DMS53 treated with DMSO at 0.1 percent for 48 hours (cell line): ENCODE measurements around the gene FARP1.

ENCODE experiments used
- DNase-seq: peaks from one replicate; lab custom pipeline; 2025; ENCODE audit not compliant: unreplicated experiment; lab: John Stamatoyannopoulos, UW

Gene FARP1

GRCh38 chr13:98301721-98302120, 158.8 kb downstream of the FARP1 start:
- no peak for DNase-seq

GRCh38 chr13:98303858-98304257, 161.0 kb downstream of the FARP1 start:
- no peak for DNase-seq

GRCh38 chr13:98305670-98306069, 162.8 kb downstream of the FARP1 start:
- no peak for DNase-seq

DNA sequence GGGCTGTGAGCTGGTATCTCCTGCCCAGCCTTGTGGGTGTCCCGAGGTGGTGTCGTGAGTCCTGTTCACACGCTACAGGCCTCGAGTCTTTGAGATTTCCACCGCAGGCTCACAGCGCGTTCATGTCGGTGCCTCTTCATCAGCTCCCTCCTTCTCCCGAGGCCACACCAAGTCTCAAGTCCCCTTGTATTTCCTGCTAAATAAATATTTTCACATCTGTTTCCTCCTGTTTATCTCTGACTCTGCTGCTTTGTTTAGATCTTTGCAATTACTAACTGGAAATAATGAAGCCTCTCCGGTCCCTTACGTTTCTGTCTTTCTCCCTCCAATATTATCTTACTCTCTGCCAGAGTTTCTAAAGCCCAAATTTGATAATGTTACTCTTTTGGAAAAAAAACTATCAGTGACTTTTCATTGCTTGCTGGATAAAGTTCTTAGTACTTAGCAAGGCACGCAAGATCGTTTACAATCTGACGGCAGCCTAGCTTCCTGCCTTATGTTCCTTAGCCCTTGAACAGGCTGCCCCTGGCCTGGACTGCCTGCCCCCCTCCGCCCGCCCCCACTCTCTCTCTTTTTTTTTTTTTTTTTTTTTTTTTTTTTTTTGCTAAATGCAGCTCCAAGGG, 164.7 kb downstream of the FARP1 start:
- DNase-seq: no peak

GRCh38 chr13:98308086-98308911, 165.4 kb downstream of the FARP1 start:
- DNase-seq: no peak

DNA sequence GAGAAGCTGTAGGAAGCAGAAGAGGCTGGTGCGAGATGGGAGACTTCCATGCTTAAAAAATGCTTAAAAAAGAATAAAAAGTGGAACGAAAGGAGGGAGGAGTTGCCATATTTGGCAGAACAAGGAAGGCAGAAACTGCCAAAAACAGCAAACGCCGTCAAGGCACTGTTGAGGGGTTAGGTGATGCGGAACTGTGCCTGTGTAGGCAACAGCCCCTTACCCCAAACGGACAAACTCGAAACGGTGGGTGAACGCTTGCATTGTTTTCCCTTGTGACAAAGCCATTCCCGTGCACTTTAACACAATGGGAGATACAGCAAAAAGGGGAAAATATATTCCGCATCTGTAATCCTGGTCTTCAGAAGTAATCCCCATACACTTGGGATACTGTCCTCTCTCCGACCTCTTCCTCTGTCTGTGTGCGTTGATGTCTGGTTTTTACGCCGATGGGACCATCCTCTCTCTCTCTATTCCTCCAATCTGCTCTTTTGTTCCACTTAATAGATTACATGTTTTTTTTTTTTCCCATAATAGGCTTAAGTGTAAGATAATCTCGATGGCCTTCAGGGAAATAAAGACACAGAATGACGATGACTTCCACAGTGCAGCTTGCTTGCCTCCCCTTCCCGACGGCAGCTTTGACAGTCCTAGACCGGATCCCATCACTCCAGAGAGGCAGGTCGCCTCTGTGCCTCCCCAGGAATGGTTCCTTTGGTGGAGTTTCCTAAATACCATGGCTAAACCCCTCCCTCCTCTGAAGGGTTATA, 166.9 kb downstream of the FARP1 start:
- DNase-seq: no peak

DNA sequence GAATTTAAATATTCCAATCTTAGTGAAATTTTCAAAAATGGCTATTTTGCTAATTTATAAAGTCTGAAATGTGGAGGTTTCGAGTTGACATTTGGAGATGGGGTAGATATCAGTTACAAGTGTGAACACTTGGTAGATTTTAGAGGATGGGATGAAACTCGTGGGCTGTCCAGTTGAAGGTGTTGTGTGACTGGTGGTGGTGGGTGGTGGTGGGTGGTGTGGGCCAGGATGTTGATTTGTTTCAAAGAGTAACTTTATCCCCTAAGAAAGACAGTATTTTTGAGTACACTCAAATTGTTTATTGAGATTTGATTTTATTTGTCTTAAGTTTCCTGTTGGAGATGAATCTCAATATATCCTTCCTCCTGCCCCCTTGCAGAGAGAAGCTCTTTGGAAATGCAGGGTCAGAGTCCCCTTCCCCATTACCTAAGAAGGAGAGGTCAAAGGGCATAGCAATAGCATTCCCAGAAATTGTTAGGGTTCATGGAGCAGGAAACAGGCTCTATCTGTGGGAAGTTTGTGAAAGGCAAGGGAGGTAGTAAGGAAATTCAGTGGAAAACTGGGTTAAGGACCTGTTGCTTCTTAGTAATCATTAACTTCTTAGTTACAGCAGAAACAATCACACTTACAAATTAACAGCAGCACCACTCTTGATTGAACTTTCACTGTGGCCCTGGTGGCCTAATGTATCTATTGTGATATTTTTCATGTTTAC, 167.7 kb downstream of the FARP1 start:
- no peak for DNase-seq

GRCh38 chr13:98311200-98311548, 168.3 kb downstream of the FARP1 start:
- no peak for DNase-seq

- DNase-seq: no peak
Measured at GRCh38 chr13:98312606-98313005, 169.7 kb downstream of the FARP1 start.

DNA sequence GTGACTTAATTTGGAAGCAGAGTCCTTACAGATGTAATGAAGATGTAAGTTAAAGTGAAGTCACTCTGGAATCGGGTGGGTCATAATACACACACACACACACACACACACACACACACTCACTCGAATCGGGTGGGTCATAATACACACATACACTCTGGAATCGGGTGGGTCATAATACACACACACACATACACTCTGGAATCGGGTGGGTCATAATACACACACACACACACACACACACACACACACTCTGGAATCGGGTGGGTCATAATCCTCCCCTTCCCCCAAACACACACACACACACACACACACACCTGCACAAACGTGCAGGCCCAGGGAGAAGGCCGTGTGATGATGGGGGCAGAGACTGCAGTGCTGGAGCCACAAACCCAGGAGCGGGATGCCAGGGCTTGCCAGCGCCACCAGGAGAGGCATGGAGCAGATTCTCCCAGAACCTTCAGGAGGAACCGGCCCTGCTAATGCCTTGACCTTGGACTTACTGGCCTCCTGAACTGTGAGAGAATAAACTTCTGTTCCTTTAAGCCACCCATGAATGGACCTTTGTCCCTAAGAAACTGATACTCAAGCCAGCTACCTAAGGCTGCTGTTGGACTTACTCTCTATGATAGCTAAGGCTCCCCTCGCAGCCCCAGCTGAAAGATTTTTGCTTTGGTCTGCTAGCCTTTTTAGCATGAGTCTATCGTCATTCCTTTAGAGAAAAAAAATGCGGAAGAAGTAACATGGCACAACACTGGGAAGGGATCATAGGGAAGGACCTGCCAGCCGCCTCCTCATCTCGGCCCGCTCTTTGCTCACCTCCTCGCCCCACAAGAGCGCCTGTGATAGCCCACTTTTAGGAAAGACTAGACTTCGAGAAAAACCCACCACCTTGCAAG, 170.4 kb downstream of the FARP1 start:
- no peak for DNase-seq

DNA sequence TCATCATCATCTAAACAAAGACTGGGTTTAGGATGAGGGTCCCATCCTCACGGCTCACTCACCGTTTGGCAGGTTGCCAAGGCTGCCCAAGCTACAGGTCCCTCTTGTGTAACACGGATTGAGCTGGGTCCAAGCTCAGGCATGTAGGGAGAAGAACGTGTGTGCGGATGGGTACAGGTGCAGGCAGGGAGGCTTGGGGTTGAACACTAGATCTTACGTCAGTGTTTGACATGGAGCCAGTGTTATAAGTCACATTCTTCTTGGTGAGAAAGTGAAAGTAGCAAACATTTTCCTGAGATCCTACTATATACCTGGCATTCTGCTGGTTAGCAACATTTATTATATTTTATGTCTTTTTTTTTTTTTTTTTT, 171.0 kb downstream of the FARP1 start:
- no peak for DNase-seq

DNA sequence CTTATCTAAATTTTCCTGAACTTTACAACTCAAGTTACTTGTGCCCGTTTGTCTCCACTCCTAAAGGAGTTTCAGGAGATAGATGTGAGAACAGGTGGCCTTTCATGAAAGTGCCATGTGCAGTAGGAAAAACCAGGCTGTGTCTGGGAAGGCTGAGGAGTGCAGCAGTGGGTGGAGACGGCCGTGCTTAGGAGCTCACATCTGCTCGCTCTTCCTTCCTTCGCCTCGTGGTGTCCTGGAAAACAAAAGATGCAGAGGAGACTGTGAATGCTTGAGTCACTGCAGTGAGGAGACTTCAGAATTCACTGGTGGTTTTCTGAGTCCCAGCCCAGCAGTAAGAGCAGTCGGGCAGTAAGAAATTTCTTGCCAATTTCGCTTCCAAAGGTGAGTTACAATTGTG, 172.6 kb downstream of the FARP1 start:
- DNase-seq: no peak

DNA sequence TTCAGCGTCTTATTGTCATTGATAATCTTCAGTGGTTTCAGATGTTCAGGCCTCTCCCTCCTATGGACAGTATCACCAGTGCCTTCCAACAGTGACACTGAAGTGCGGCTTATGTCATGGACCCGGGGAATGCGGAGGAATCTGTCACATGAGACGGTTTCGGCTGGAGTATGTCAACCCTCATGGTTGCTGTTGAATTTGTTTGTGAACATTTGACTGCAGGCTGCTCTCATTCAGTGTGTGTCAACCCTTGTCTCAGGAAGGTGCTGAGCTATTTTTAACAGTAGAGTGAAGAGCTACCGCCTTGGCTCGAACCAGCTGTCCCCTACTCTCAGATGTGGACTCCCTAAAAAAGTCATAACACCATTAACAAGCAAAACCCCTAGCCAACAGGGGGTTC, 173.0 kb downstream of the FARP1 start:
- DNase-seq: no peak

- no peak for DNase-seq
Measured at GRCh38 chr13:98317573-98318171, 174.8 kb downstream of the FARP1 start.

GRCh38 chr13:98318263-98318878, 175.5 kb downstream of the FARP1 start:
- DNase-seq: no peak

GRCh38 chr13:98320561-98321105, 177.7 kb downstream of the FARP1 start:
- no peak for DNase-seq

- no peak for DNase-seq
Measured at GRCh38 chr13:98321395-98321794, 178.5 kb downstream of the FARP1 start.

GRCh38 chr13:98322091-98322718, 179.3 kb downstream of the FARP1 start:
- DNase-seq: no peak

GRCh38 chr13:98324105-98324504, 181.2 kb downstream of the FARP1 start:
- DNase-seq: no peak
